Skin epidermis (tissue), 12 donors: Measurements from ENCODE around the gene SMAP2.

ENCODE experiments used
- H3K27ac ChIP-seq, 21 experiments: fragments of 200-600 bp; sonication (generic) in 11 of 21; one replicate each; pipeline ENCODE4 v1.5.0; 2020; ENCODE audit warnings: mild to moderate bottlenecking in 3 of 21, inconsistent platforms in 2 of 21, moderate library complexity in 2 of 21
- H3K4me3 ChIP-seq, 7 experiments: fragments of 200-600 bp; sonication (generic) in 2 of 7; one replicate each; pipeline ENCODE4 v1.5.0; 2020; ENCODE audit warnings: inconsistent platforms in 2 of 7, mild to moderate bottlenecking in 2 of 7, moderate library complexity in 1 of 7

SMAP2 gene

GRCh38 chr1:40409467-40409866, 35.9 kb downstream of the SMAP2 start:
- Histone ChIP-seq H3K27ac (no peak overlapping the region), H3K4me3 (no peak overlapping the region)

GRCh38 chr1:40411294-40411693, 37.8 kb downstream of the SMAP2 start:
- no peak overlapping the region for H3K4me3 ChIP-seq
- H3K27ac ChIP-seq = peak overlapping the region in 1 of 21 experiments; percentile 9

- H3K4me3 ChIP-seq = no peak overlapping the region
- H3K27ac ChIP-seq = no peak overlapping the region
These were observed 38.3 kb downstream of the SMAP2 start for GRCh38 chr1:40411843-40412242.

- Histone ChIP-seq H3K4me3 (no peak overlapping the region), H3K27ac (no peak overlapping the region)
These were observed 40.2 kb downstream of the SMAP2 start for GRCh38 chr1:40413527-40414252.

- Histone ChIP-seq H3K4me3 (no peak overlapping the region), H3K27ac (no peak overlapping the region)
These were observed 40.8 kb downstream of the SMAP2 start for GRCh38 chr1:40414331-40414730.

GRCh38 chr1:40416709-40417108, 43.2 kb downstream of the SMAP2 start:
- Histone ChIP-seq H3K27ac (no peak overlapping the region), H3K4me3 (no peak overlapping the region)

- Histone ChIP-seq H3K27ac (peak overlapping the region in 1 of 21 experiments; percentile 43), H3K4me3 (no peak overlapping the region)
These were observed 48.2 kb downstream of the SMAP2 start for GRCh38 chr1:40421431-40422384.

- peak overlapping the region in 1 of 21 experiments; percentile 11 for H3K27ac ChIP-seq
These were observed 49.2 kb downstream of the SMAP2 start for GRCh38 chr1:40422630-40423263.

GRCh38 chr1:40423264-40423642, 49.7 kb downstream of the SMAP2 start:
- Histone ChIP-seq H3K4me3 (no peak overlapping the region), H3K27ac (peak overlapping the region in 2 of 21 experiments; percentile 13 to 17)

More at GRCh38 chr1:40422630-40423263, 49.2 kb downstream of the SMAP2 start:
- no peak overlapping the region for H3K4me3 ChIP-seq

- peak overlapping the region in 2 of 21 experiments; percentile 13 to 17 for H3K27ac ChIP-seq
- H3K4me3 ChIP-seq = no peak overlapping the region
These were observed 50.6 kb downstream of the SMAP2 start for GRCh38 chr1:40423951-40424618.

GRCh38 chr1:40425198-40425597, 51.7 kb downstream of the SMAP2 start:
- no peak overlapping the region for H3K27ac ChIP-seq
- no peak overlapping the region for H3K4me3 ChIP-seq

- H3K27ac ChIP-seq = no peak overlapping the region
These were observed 57.9 kb downstream of the SMAP2 start for GRCh38 chr1:40431385-40431784.

GRCh38 chr1:40432644-40433390, 59.3 kb downstream of the SMAP2 start:
- Histone ChIP-seq H3K27ac (no peak overlapping the region), H3K4me3 (no peak overlapping the region)

More at GRCh38 chr1:40431385-40431784, 57.9 kb downstream of the SMAP2 start:
- H3K4me3 ChIP-seq = no peak overlapping the region

- Histone ChIP-seq H3K27ac (no peak overlapping the region), H3K4me3 (no peak overlapping the region)
These were observed 61.9 kb downstream of the SMAP2 start for GRCh38 chr1:40435471-40435870.

- Histone ChIP-seq H3K27ac (no peak overlapping the region), H3K4me3 (no peak overlapping the region)
These were observed 62.3 kb downstream of the SMAP2 start for GRCh38 chr1:40435876-40436275.

- no peak overlapping the region for H3K4me3 ChIP-seq
- H3K27ac ChIP-seq = no peak overlapping the region
These were observed 65.0 kb downstream of the SMAP2 start for GRCh38 chr1:40438391-40439015.

GRCh38 chr1:40439247-40439646, 65.7 kb downstream of the SMAP2 start:
- no peak overlapping the region for H3K4me3 ChIP-seq
- H3K27ac ChIP-seq = no peak overlapping the region

- Histone ChIP-seq H3K27ac (peak within 1 kb of the TSS in 20 of 21 experiments; percentile 12 to 92 (median 78)), H3K4me3 (peak within 1 kb of the TSS; percentile 57 to 76 (median 67))
These were observed 76.4 kb downstream of the SMAP2 start, which contains the start of gene ZFP69B for GRCh38 chr1:40449684-40450494. Gene ZFP69B, plus strand, starts transcription at chr1:40450476. Its CDS starts 486 bp downstream, at chr1:40450962.
